B cell (primary cell): ENCODE results near the gene TBC1D25. TPM values are rescaled to one million over a fixed set of nuclear protein-coding genes. Genes with fewer than 3 reads are reported as not detected.

Experiments
- ATAC-seq: fragments of 200-7000 bp; cut with Tn5 transposase; one replicate; pipeline ENCODE4 v1.10.0; 2021; ENCODE audit warnings: low read depth, mild to moderate bottlenecking, moderate number of reproducible peaks, moderate library complexity
- CTCF ChIA-PET: fragments of 350-600 bp; sonication (Branson Sonifier 250); formaldehyde crosslinking; loops from one replicate; lab custom pipeline; 2021; ENCODE audit warnings: antibody characterized with exemption, inconsistent platforms; lab: Charles Lee
- POLR2A ChIA-PET: fragments of 350-600 bp; sonication (Branson Sonifier 250); formaldehyde crosslinking; loops from one replicate; lab custom pipeline; 2021; ENCODE audit warnings: antibody characterized with exemption; lab: Charles Lee
- DNase-seq: peaks from one replicate; pipeline ENCODE4 v3.0.0; 2013
- H2AFZ ChIP-seq: 2 replicates; pipeline ENCODE4 v1.6.1; 2012; ENCODE audit warnings: mild to moderate bottlenecking, low read depth, low read length; ENCODE audit not compliant: insufficient read depth, poor library complexity, severe bottlenecking
- H3K27ac ChIP-seq, 2 donors: 1 replicate in 1 of 2; 2 replicates in 1 of 2; pipeline ENCODE4 v1.5.1; 2012 to 2013; ENCODE audit warnings: low read length in 2 of 2, mild to moderate bottlenecking in 2 of 2, moderate library complexity in 1 of 2
- H3K27me3 ChIP-seq, 4 experiments: fragments of 200-600 bp in 1 of 4; sonication (generic) in 1 of 4; replicated peaks in 1 of 4; 1 replicate in 2 of 4; 2 replicates in 2 of 4; pipeline versions ENCODE4 v1.6.1 to v1.7.0; 2013 to 2016; ENCODE audit warnings: low read length in 3 of 4, mild to moderate bottlenecking in 2 of 4, mixed read lengths in 1 of 4, moderate library complexity in 1 of 4; ENCODE audit not compliant: insufficient read depth in 4 of 4, control insufficient read depth in 3 of 4; ENCODE audit errors: control extremely low read depth in 1 of 4
- H3K36me3 ChIP-seq, 2 experiments: replicated peaks in 1 of 2; 1 replicate in 1 of 2; 2 replicates in 1 of 2; pipeline versions ENCODE4 v1.6.1 to v1.7.1; 2013; ENCODE audit warnings: low read length in 1 of 2; ENCODE audit not compliant: insufficient read depth in 2 of 2, control insufficient read depth in 1 of 2; ENCODE audit errors: control extremely low read depth in 1 of 2, extremely low read depth in 1 of 2
- H3K4me1 ChIP-seq, 2 donors: fragments of 200-600 bp in 1 of 2; sonication (generic) in 1 of 2; 1 replicate in 1 of 2; 2 replicates in 1 of 2; pipeline versions ENCODE4 v1.5.1 to v1.6.1; 2013 to 2017; ENCODE audit warnings: low read length in 2 of 2; ENCODE audit not compliant: control insufficient read depth in 2 of 2, insufficient read depth in 2 of 2
- H3K4me2 ChIP-seq: replicated peaks from 2 replicates; pipeline ENCODE3; 2012; ENCODE audit warnings: mild to moderate bottlenecking, low read depth, low read length; ENCODE audit not compliant: poor library complexity, severe bottlenecking
- H3K4me3 ChIP-seq, 5 experiments: fragments of 200-600 bp in 1 of 5; sonication (generic) in 1 of 5; 1 replicate in 3 of 5; 2 replicates in 2 of 5; pipeline versions ENCODE4 v1.5.1 to v1.7.0; 2011 to 2016; ENCODE audit warnings: low read length in 4 of 5, mild to moderate bottlenecking in 4 of 5, low read depth in 2 of 5, control low read depth in 1 of 5, moderate library complexity in 1 of 5; ENCODE audit not compliant: insufficient read depth in 1 of 5; ENCODE audit errors: control extremely low read depth in 1 of 5, extremely low read depth in 1 of 5
- H3K79me2 ChIP-seq: fragments of 200-600 bp; sonication (generic); one replicate; pipeline ENCODE4 v1.6.0; 2016; ENCODE audit warnings: low read length; ENCODE audit not compliant: control insufficient read depth, insufficient read depth
- H3K9ac ChIP-seq: fragments of 200-600 bp; sonication (generic); 2 replicates; pipeline ENCODE4 v1.6.1; 2017; ENCODE audit warnings: mild to moderate bottlenecking, low read length, moderate library complexity
- H3K9me3 ChIP-seq, 3 donors: one replicate each; pipeline versions ENCODE4 v1.6.1 to v1.7.1; 2013; ENCODE audit warnings: low read length in 2 of 3; ENCODE audit not compliant: control insufficient read depth in 2 of 3, insufficient read depth in 1 of 3; ENCODE audit errors: control extremely low read depth in 1 of 3
- H4K20me1 ChIP-seq: 2 replicates; pipeline ENCODE4 v1.6.0; 2012; ENCODE audit warnings: mild to moderate bottlenecking, low read length; ENCODE audit not compliant: insufficient read depth, control insufficient read depth, poor library complexity, severe bottlenecking
- H3K27ac Mint-ChIP-seq: one replicate; pipeline ENCODE4 v1.8.0; 2021; ENCODE audit warnings: mixed read lengths
- H3K27me3 Mint-ChIP-seq: one replicate; pipeline ENCODE4 v1.8.0; 2021; ENCODE audit warnings: mixed read lengths
- H3K4me1 Mint-ChIP-seq: one replicate; pipeline ENCODE4 v1.8.0; 2021; ENCODE audit warnings: mixed read lengths
- H3K4me3 Mint-ChIP-seq: one replicate; pipeline ENCODE4 v1.8.0; 2021; ENCODE audit warnings: mixed read lengths
- H3K9me3 Mint-ChIP-seq: one replicate; pipeline ENCODE4 v1.8.0; 2022; ENCODE audit warnings: mixed read lengths; ENCODE audit not compliant: insufficient read depth
- CTCF ChIP-seq: fragments of 200-600 bp; IDR thresholded peaks from one replicate; pipeline ENCODE4 v1.8.0; 2022; ENCODE audit warnings: antibody characterized with exemption, mild to moderate bottlenecking
- EZH2 ChIP-seq: IDR thresholded peaks from 2 replicates; pipeline ENCODE4 v1.6.1; 2012; ENCODE audit warnings: borderline replicate concordance, low read depth, mild to moderate bottlenecking, moderate library complexity, low read length; ENCODE audit not compliant: insufficient read depth, poor library complexity, severe bottlenecking
- WGBS: methylation state at CpG from one replicate; pipeline ENCODE4 v1.1.5; 2013; ENCODE audit warnings: missing lambda C conversion rate; ENCODE audit not compliant: insufficient coverage; 5-methylcytosine and 5-hydroxymethylcytosine counted together
- intact Hi-C: fragments of 100-400 bp; cut with micrococcal nuclease; formaldehyde crosslinking; loops from one replicate; pipeline ENCODE4 v1.10.0; 2022
- polyA plus RNA-seq: library from polyadenylated mRNA; depleted of rRNA; stranded (reverse); fragments of >200 nt; gene quantifications from 2 replicates; pipeline ENCODE4 v1.2.3, GENCODE V29; 2012
- total RNA-seq, 2 donors: library from RNA; stranded (reverse); fragments of 120-200 nt in 1 of 2; gene quantifications; 1 replicate in 1 of 2; 2 replicates in 1 of 2; pipeline versions ENCODE4 v1.2.3 to v1.2.4, GENCODE V29; 2013 to 2022

The TBC1D25 gene
- total and polyA plus RNA-seq, 2 donors (not counting 1 experiment from before 2014, with no cell fraction given) = 24.6 to 31.5 TPM

- no peaks in the 10 kb centered on the region for H3K27me3 ChIP-seq
- H3K9me3 ChIP-seq = no peaks in the 10 kb centered on the region
- H3K4me3 Mint-ChIP-seq = no peak overlapping the region
- H2AFZ ChIP-seq = no peak overlapping the region
- peaks cover 0 to 29% of the 10 kb centered on the region in 2 experiments for H3K36me3 ChIP-seq
- no peak for DNase-seq
- no peaks in the 10 kb centered on the region for H3K79me2 ChIP-seq
- H3K9ac ChIP-seq = no peak overlapping the region
- intact Hi-C loops = no loop called here
- ChIA-PET CTCF (no interaction called here), POLR2A (interaction anchor here (0.7 kb wide), 1 partner anchor 1854 kb away, joined by 6 read pairs; no protein-coding TSS in a partner anchor)
- no peak for TF ChIP-seq EZH2
- TF ChIP-seq CTCF = no peak
- H3K4me1 ChIP-seq = no peaks in the 10 kb centered on the region
- no peak overlapping the region for H3K4me2 ChIP-seq
- no peak overlapping the region for H3K4me3 ChIP-seq
- H3K27ac Mint-ChIP-seq = no peak overlapping the region
- H4K20me1 ChIP-seq = no peaks in the 10 kb centered on the region
- ATAC-seq = no peak
- no peaks in the 10 kb centered on the region for H3K4me1 Mint-ChIP-seq
- no peak overlapping the region for H3K27ac ChIP-seq
- H3K27me3 Mint-ChIP-seq = no peaks in the 10 kb centered on the region
- H3K9me3 Mint-ChIP-seq = no peaks in the 10 kb centered on the region
- WGBS = no CpG with 5 or more reads among the region's 4 CpGs
Measured at GRCh38 chrX:48558271-48558670, 18.8 kb downstream of the TBC1D25 start.

GRCh38 chrX:48559636-48560035 is 20.1 kb downstream of the TBC1D25 start:
- no peak overlapping the region for H3K27ac Mint-ChIP-seq
- CTCF ChIA-PET = no interaction called here
- no peaks in the 10 kb centered on the region for H3K4me1 ChIP-seq
- peaks cover 0 to 28% of the 10 kb centered on the region in 2 experiments for H3K36me3 ChIP-seq
- H3K9ac ChIP-seq = no peak overlapping the region
- no peaks in the 10 kb centered on the region for H3K27me3 Mint-ChIP-seq
- H3K27ac ChIP-seq = no peak overlapping the region
- no peak for ATAC-seq
- no peaks in the 10 kb centered on the region for H3K79me2 ChIP-seq
- POLR2A ChIA-PET = no interaction called here
- intact Hi-C loops = no loop called here
- no peak overlapping the region for H3K4me3 Mint-ChIP-seq
- DNase-seq = no peak
- TF ChIP-seq CTCF = no peak
- no peak for TF ChIP-seq EZH2
- no peaks in the 10 kb centered on the region for H3K27me3 ChIP-seq
- no peak overlapping the region for H2AFZ ChIP-seq
- H3K4me1 Mint-ChIP-seq = no peaks in the 10 kb centered on the region
- H3K4me3 ChIP-seq = no peak overlapping the region
- 93% methylated on average over 21 of the region's 24 CpGs for WGBS
- no peaks in the 10 kb centered on the region for H4K20me1 ChIP-seq
- H3K4me2 ChIP-seq = no peak overlapping the region
- no peaks in the 10 kb centered on the region for H3K9me3 ChIP-seq
- no peaks in the 10 kb centered on the region for H3K9me3 Mint-ChIP-seq
